Muscle of leg (tissue), 11 donors: ENCODE measurements around the gene ANGEL2. TPM values are rescaled to one million over a fixed set of nuclear protein-coding genes. Genes with fewer than 3 reads are reported as not detected.
A peak's percentile ranks its signal among the peaks of the same experiment; 100 is the strongest.
"Not testable (repeated sequence)": the region's sequence is repeated elsewhere in the genome, so short reads cannot be mapped to it uniquely, and the experiment has no call there.

Source experiments
- DNase-seq: peaks from one replicate; pipeline ENCODE4 v3.0.0; 2013
- H3K27ac ChIP-seq: one replicate; pipeline ENCODE4 v1.5.1; 2013; ENCODE audit warnings: mild to moderate bottlenecking, low read length, control low read depth
- H3K27me3 ChIP-seq: one replicate; pipeline ENCODE4 v1.6.1; 2013; ENCODE audit warnings: low read length; ENCODE audit not compliant: control insufficient read depth, insufficient read depth
- H3K36me3 ChIP-seq: one replicate; pipeline ENCODE4 v1.6.1; 2013; ENCODE audit warnings: low read length; ENCODE audit not compliant: control insufficient read depth, insufficient read depth
- H3K4me1 ChIP-seq: one replicate; pipeline ENCODE4 v1.6.1; 2013; ENCODE audit warnings: low read length; ENCODE audit not compliant: control insufficient read depth, insufficient read depth
- H3K4me3 ChIP-seq: one replicate; pipeline ENCODE4 v1.5.1; 2013; ENCODE audit warnings: low read length, control low read depth
- H3K9me3 ChIP-seq: replicated peaks from 2 replicates; pipeline ENCODE4 v1.6.1; 2013; ENCODE audit warnings: low read depth, low read length; ENCODE audit not compliant: control insufficient read depth
- WGBS: methylation state at CpG from one replicate; pipeline ENCODE4 v1.1.5; 2013; ENCODE audit warnings: missing lambda C conversion rate; ENCODE audit not compliant: insufficient coverage; 5-methylcytosine and 5-hydroxymethylcytosine counted together
- polyA plus RNA-seq, 8 donors: library from polyadenylated mRNA; unstranded; fragments of 120-200 nt; gene quantifications; one replicate each; pipeline versions ENCODE4 v1.2.1 to v1.2.3, GENCODE V29; 2013; ENCODE audit warnings: inconsistent platforms in 1 of 8, low replicate concordance in 1 of 8; ENCODE audit not compliant: insufficient read length in 8 of 8, insufficient read depth in 1 of 8
- total RNA-seq: library from RNA; stranded (reverse); fragments of 120-200 nt; gene quantifications from one replicate; pipeline ENCODE4 v1.2.4, GENCODE V29; 2013

Gene ANGEL2
- total and polyA plus RNA-seq, 9 donors = 19.1 to 36.5 (median 23.4) TPM

- Histone ChIP-seq H3K4me3 (peak overlapping the region; percentile 97), H3K27me3 (peaks cover 10% of the 10 kb centered on the region), H3K9me3 (no peaks in the 10 kb centered on the region), H3K36me3 (no peaks in the 10 kb centered on the region), H3K27ac (no peak overlapping the region), H3K4me1 (peaks cover 6% of the 10 kb centered on the region)
- WGBS = 20% methylated on average over 1 of the region's 2 CpGs
- no peak for DNase-seq
Measured at GRCh38 chr1:213051881-213052202, 36.2 kb upstream of the ANGEL2 start.

- Histone ChIP-seq H3K9me3 (no peaks in the 10 kb centered on the region), H3K4me1 (peaks cover 6% of the 10 kb centered on the region), H3K27ac (peak within 1 kb of the TSS; percentile 70), H3K4me3 (peak within 1 kb of the TSS; percentile 97), H3K36me3 (no peaks in the 10 kb centered on the region), H3K27me3 (peaks cover 13% of the 10 kb centered on the region)
- WGBS = 0% methylated on average over 41 of the region's 42 CpGs
- DNase-seq = peak; percentile 92
Measured at GRCh38 chr1:213051127-213051880, 35.6 kb upstream of the ANGEL2 start, which contains the start of gene RPS6KC1. Gene RPS6KC1, plus strand, starts transcription at chr1:213051241. Its CDS starts 164 bp downstream, at chr1:213051405.

DNA sequence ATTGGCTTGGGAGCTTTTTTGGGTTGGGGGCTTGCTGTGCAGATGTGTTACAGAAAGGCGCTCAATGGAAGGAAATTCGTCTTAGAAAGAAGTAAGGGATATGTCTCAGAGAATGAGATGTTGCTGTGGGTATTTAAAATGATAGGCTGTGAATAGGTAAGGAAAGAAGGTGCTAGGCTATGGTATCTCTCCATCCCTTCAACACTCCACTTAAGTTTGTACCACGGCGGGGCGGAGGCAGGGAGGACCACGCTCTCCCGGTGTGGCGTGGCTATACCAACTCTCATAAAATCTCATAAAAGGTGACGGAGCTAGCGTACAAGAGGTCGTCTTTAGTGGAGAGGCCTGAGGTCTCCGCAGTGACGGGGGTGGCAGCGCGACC lies 35.1 kb upstream of the ANGEL2 start:
- Histone ChIP-seq H3K27me3 (peaks cover 13% of the 10 kb centered on the region), H3K4me1 (peaks cover 6% of the 10 kb centered on the region), H3K27ac (peak overlapping the region; percentile 29), H3K4me3 (peak overlapping the region; percentile 97), H3K36me3 (no peaks in the 10 kb centered on the region), H3K9me3 (no peaks in the 10 kb centered on the region)
- no peak for DNase-seq
- WGBS = 10% methylated on average over 7 of the region's 15 CpGs

- no peak for DNase-seq
- no peaks in the 10 kb centered on the region for H3K9me3 ChIP-seq
- no peaks in the 10 kb centered on the region for H3K36me3 ChIP-seq
- no CpG with 5 or more reads among the region's 1 CpG for WGBS
- H3K27ac ChIP-seq = no peak overlapping the region
- no peak overlapping the region for H3K4me3 ChIP-seq
- peaks cover 6% of the 10 kb centered on the region for H3K4me1 ChIP-seq
- peaks cover 19% of the 10 kb centered on the region for H3K27me3 ChIP-seq
Measured at GRCh38 chr1:213049232-213049631, 33.6 kb upstream of the ANGEL2 start.

DNA sequence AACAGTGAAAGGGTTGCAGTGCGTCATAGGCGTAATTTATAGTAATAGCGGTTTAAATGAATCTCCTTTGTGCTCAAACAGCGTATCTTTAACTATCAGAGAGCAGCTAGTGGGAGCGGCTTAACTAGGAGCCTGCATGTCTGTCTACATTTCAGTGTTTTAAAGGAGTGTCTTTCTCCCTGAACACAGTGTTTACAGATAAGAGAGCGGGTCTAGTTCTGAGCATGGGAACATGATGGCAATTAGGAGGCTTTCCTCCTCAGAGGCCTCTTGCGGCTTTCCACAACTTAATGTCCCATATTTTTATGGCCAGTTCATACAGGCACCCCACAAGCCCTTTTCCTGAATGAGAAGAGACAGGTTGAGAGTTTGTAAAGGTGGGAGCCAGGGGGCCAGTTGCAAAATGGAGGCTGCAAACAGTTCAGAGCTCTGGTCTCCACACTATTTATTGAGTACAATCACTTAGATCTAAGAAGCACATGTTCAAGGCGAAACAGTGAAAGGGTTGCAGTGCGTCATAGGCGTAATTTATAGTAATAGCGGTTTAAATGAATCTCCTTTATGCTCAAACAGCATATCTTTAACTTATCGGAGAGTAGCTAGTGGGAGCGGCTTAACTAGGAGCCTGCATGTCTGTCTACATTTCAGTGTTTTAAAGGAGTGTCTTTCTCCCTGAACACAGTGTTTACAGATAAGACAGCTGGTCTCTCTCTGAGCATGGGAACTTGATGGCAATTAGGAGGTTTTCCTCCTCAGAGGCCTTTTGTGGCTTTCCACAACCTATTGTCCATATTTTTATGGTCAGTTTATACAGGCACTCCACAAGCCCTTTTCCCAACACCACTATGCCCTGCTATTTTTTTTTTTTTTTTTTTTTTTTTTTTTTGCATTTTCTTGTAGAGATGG lies 29.9 kb upstream of the ANGEL2 start:
- not testable (repeated sequence) for H3K36me3 ChIP-seq, H3K4me3 ChIP-seq, H3K9me3 ChIP-seq, DNase-seq, H3K4me1 ChIP-seq, H3K27ac ChIP-seq
- WGBS = 100% methylated on average over 4 of the region's 13 CpGs
- peaks cover 20% of the 10 kb centered on the region for H3K27me3 ChIP-seq

DNA sequence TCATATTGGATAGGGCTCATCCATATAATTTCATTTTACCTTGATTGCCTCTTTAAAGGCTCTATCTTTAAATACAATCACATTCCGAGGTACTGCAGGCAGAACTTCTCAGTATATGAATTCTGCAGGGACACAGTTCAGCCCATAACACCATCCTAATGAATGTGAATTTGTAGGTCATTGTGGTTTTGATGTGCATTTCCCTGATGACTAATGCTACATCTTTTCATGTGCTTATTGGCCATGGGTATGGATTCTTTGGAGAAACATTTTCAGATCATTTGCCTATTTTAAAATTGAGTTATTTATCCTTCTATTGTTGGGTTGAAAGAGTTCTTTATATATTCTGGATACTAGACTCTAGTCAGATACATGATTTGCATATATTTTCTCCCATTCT lies 25.8 kb upstream of the ANGEL2 start:
- peaks cover 8% of the 10 kb centered on the region for H3K27me3 ChIP-seq
- H3K4me1 ChIP-seq = no peaks in the 10 kb centered on the region
- no peak overlapping the region for H3K4me3 ChIP-seq
- no peaks in the 10 kb centered on the region for H3K9me3 ChIP-seq
- WGBS = no CpG with 5 or more reads among the region's 1 CpG
- DNase-seq = no peak
- H3K36me3 ChIP-seq = no peaks in the 10 kb centered on the region
- no peak overlapping the region for H3K27ac ChIP-seq

GRCh38 chr1:213035573-213035972 lies 19.9 kb upstream of the ANGEL2 start:
- WGBS = no CpG with 5 or more reads among the region's 2 CpGs
- no peak overlapping the region for H3K4me3 ChIP-seq
- H3K4me1 ChIP-seq = no peaks in the 10 kb centered on the region
- peaks cover 3% of the 10 kb centered on the region for H3K27me3 ChIP-seq
- H3K36me3 ChIP-seq = no peaks in the 10 kb centered on the region
- no peak for DNase-seq
- no peaks in the 10 kb centered on the region for H3K9me3 ChIP-seq
- no peak overlapping the region for H3K27ac ChIP-seq

DNA sequence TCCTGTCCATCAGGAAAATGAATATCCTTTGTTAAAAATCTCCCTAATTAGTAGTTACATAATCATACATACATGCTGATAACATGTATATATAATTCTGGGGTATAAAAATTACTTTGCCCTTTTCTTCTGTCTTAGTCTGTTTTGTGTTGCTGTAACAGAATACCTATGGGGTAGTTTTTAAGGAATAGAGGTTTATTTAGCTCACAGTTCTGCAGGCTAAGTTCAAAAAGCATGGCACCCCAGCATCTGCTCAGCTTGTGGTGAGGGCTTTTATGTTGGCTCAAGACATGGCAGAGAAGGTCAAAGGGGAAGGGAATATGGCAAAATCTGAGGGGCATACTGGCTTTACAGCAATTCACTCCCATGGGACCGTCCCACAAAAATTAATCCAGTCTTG lies 19.0 kb upstream of the ANGEL2 start:
- DNase-seq = no peak
- Histone ChIP-seq H3K36me3 (no peaks in the 10 kb centered on the region), H3K27ac (no peak overlapping the region), H3K9me3 (no peaks in the 10 kb centered on the region), H3K27me3 (peaks cover 5% of the 10 kb centered on the region), H3K4me1 (no peaks in the 10 kb centered on the region), H3K4me3 (no peak overlapping the region)
- WGBS = 100% methylated on average over 1 of the region's 1 CpG

DNA sequence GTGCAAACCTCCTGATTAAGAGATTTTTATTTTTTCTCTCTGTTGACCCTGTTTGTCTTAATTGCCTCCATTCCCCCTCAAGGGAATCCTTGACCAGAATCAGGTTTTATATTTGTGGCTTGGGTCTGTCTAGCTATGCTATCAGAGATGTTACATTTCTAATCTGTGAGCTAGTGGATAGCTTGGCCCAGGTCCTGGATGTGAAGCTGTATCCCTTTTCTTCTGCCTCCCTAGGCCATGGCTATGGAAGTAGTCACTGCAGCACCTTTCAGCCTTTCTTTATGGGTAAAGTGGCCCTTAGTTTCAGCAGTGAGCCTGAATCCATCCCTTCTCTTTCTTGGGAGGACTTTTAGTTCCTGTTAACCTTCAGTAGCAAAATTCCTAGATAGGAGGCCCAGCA lies 17.0 kb upstream of the ANGEL2 start:
- Histone ChIP-seq H3K9me3 (no peaks in the 10 kb centered on the region), H3K27ac (no peak overlapping the region), H3K36me3 (no peaks in the 10 kb centered on the region), H3K4me1 (no peaks in the 10 kb centered on the region), H3K4me3 (no peak overlapping the region), H3K27me3 (peaks cover 5% of the 10 kb centered on the region)
- no peak for DNase-seq

DNA sequence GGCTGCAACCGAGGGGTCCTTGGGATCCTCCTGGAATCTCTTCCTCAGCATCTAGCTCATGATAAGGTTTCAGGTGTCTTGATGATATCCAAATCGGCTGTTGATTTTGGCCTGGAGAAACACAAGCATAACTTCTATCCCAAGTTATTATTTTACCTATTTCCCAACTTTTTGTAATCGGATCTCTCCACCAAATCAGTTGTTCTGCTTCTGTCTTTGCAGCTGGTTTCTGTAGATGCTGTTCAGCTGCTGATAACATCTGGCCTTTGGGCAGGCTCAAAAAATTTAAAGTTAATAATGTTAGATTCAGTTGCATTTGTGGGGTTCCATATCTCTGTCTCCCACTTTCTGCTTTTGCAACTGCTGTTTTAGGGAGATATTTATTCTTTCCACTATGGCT lies 11.4 kb upstream of the ANGEL2 start:
- H3K27me3 ChIP-seq, DNase-seq, H3K9me3 ChIP-seq, H3K4me3 ChIP-seq, H3K36me3 ChIP-seq, H3K4me1 ChIP-seq, H3K27ac ChIP-seq: not testable (repeated sequence)
- WGBS = no CpG with 5 or more reads among the region's 3 CpGs
